SK-N-MC (cell line): ENCODE measurements around the gene FDX1.

Experiments
- EZH2 ChIP-seq: fragments of 200-600 bp; sonication (generic); IDR thresholded peaks from one replicate; pipeline ENCODE4 v1.6.1; 2017; ENCODE audit warnings: antibody characterized with exemption
- FOXP2 ChIP-seq: optimal IDR thresholded peaks from 2 replicates; pipeline ENCODE3; 2011; ENCODE audit warnings: mild to moderate bottlenecking, moderate library complexity; ENCODE audit not compliant: insufficient read depth; ENCODE audit errors: extremely low read length, control extremely low read depth
- POLR2AphosphoS5 ChIP-seq: IDR thresholded peaks from 2 replicates; pipeline ENCODE4 v1.6.1; 2012; ENCODE audit warnings: mild to moderate bottlenecking, low read depth, low read length, borderline replicate concordance

- TF ChIP-seq POLR2AphosphoS5: no peak
- no peak for TF ChIP-seq EZH2
- no peak for TF ChIP-seq FOXP2
These were observed 1.9 kb downstream of the FDX1 start for GRCh38 chr11:110431674-110432073.
